ENCODE measurements around the gene UROS. TPM values are rescaled to one million over a fixed set of nuclear protein-coding genes. Genes with fewer than 3 reads are reported as not detected.

UROS gene
- total RNA-seq, 3 donors from 2014 or later, result 23.9 to 30.9 (median 27.5) TPM

GRCh38 chr10:125797994-125798662 lies 24.9 kb downstream of the UROS start:
- ATAC-seq (no peak), DNase-seq (no peak)
- Histone ChIP-seq H3K36me3 (ENCODE audit: low read depth) (no peaks in the 10 kb centered on the region), H3K4me1 (ENCODE audit: low read depth) (no peaks in the 10 kb centered on the region), H3K9me3 (no peaks in the 10 kb centered on the region), H3K4me3 (no peak overlapping the region)
- intact Hi-C loops (cut with DNase I, micrococcal nuclease), result no loop called here
- no peak for TF ChIP-seq CTCF (IDR thresholded peaks at IDR 0.05)

- intact Hi-C loops (cut with DNase I, micrococcal nuclease), result no loop called here
Observed at GRCh38 chr10:125797424-125797823, 25.6 kb downstream of the UROS start.

GRCh38 chr10:125795637-125796190 lies 27.3 kb downstream of the UROS start:
- no peaks in the 10 kb centered on the region for H3K36me3 ChIP-seq (ENCODE audit: low read depth)
- ATAC-seq (no peak), DNase-seq (no peak)
- intact Hi-C loops (cut with DNase I, micrococcal nuclease), result no loop called here
- no peak overlapping the region for H3K4me3 ChIP-seq
- no peaks in the 10 kb centered on the region for H3K4me1 ChIP-seq (ENCODE audit: low read depth)
- no peaks in the 10 kb centered on the region for H3K9me3 ChIP-seq
- TF ChIP-seq CTCF (IDR thresholded peaks at IDR 0.05), result no peak

More at GRCh38 chr10:125797424-125797823, 25.6 kb downstream of the UROS start:
- H3K4me3 ChIP-seq, result no peak overlapping the region
- no peak for ATAC-seq
- no peak for TF ChIP-seq CTCF (IDR thresholded peaks at IDR 0.05)
- DNase-seq, result no peak
- H3K36me3 ChIP-seq (ENCODE audit: low read depth), result no peaks in the 10 kb centered on the region
- H3K9me3 ChIP-seq, result no peaks in the 10 kb centered on the region
- no peaks in the 10 kb centered on the region for H3K4me1 ChIP-seq (ENCODE audit: low read depth)

- H3K9me3 ChIP-seq, result no peaks in the 10 kb centered on the region
- intact Hi-C loops (cut with DNase I, micrococcal nuclease), result no loop called here
- no peak for DNase-seq
- ATAC-seq, result no peak
- H3K4me3 ChIP-seq, result no peak overlapping the region
- H3K4me1 ChIP-seq (ENCODE audit: low read depth), result no peaks in the 10 kb centered on the region
- no peak for TF ChIP-seq CTCF (IDR thresholded peaks at IDR 0.05)
- H3K36me3 ChIP-seq (ENCODE audit: low read depth), result no peaks in the 10 kb centered on the region
Observed at GRCh38 chr10:125795128-125795527, 27.9 kb downstream of the UROS start.

GRCh38 chr10:125792342-125793300 lies 30.4 kb downstream of the UROS start:
- no peak overlapping the region for H3K4me3 ChIP-seq
- DNase-seq, result no peak
- no peaks in the 10 kb centered on the region for H3K4me1 ChIP-seq (ENCODE audit: low read depth)
- intact Hi-C loops (cut with DNase I, micrococcal nuclease), result no loop called here
- TF ChIP-seq CTCF (IDR thresholded peaks at IDR 0.05), result no peak
- no peaks in the 10 kb centered on the region for H3K36me3 ChIP-seq (ENCODE audit: low read depth)
- H3K9me3 ChIP-seq, result no peaks in the 10 kb centered on the region
- ATAC-seq, result no peak

Measured in mucosa of descending colon (tissue), 3 donors.